Epithelial cell of esophagus (primary cell): ENCODE measurements around the gene SMIM38.

Source experiments
- DNase-seq: peaks from one replicate; pipeline ENCODE4 v3.0.0; 2010; ENCODE audit warnings: low read depth
- H3K4me3 ChIP-seq: 2 replicates; pipeline ENCODE4 v1.5.1; 2011; ENCODE audit warnings: mild to moderate bottlenecking, low read length, control low read depth
- TF ChIP-seq, protein P1 (sequence below): IDR thresholded peaks from 2 replicates; pipeline ENCODE4 v1.5.1; 2011; ENCODE audit warnings: low read depth, mild to moderate bottlenecking, low read length, control low read depth, inconsistent platforms; ENCODE audit not compliant: insufficient read depth; ENCODE audit errors: missing control alignments

SMIM38 gene

DNA sequence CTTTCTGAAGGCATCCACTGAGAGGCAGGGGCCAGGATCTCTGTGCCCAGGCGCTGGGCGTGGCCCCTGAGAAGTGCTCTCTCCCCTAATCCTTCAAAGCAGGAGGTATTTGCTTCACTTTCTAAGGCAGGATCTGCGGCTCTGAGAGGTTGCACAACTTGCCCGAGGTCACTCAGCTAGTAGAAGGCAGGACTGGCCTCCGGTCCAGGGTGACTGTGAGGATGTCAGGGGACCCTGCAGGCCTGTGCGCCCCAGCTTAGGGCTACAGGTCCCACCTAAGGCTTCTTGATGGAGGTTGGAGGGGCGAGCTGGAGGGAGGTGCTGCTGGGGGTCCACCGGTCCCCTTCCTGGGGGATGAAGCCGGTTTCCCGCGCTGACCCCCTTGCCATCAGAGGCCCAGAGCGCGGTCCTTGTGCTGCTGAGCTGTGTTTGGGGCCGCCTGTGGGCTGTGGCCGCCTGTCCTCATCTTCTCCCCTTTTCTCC lies 979 bp downstream of the SMIM38 start:
- peak; percentile 31 for DNase-seq
- H3K4me3 ChIP-seq: no peak overlapping the region
- TF ChIP-seq, protein P1, sequence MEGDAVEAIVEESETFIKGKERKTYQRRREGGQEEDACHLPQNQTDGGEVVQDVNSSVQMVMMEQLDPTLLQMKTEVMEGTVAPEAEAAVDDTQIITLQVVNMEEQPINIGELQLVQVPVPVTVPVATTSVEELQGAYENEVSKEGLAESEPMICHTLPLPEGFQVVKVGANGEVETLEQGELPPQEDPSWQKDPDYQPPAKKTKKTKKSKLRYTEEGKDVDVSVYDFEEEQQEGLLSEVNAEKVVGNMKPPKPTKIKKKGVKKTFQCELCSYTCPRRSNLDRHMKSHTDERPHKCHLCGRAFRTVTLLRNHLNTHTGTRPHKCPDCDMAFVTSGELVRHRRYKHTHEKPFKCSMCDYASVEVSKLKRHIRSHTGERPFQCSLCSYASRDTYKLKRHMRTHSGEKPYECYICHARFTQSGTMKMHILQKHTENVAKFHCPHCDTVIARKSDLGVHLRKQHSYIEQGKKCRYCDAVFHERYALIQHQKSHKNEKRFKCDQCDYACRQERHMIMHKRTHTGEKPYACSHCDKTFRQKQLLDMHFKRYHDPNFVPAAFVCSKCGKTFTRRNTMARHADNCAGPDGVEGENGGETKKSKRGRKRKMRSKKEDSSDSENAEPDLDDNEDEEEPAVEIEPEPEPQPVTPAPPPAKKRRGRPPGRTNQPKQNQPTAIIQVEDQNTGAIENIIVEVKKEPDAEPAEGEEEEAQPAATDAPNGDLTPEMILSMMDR: no peak

DNA sequence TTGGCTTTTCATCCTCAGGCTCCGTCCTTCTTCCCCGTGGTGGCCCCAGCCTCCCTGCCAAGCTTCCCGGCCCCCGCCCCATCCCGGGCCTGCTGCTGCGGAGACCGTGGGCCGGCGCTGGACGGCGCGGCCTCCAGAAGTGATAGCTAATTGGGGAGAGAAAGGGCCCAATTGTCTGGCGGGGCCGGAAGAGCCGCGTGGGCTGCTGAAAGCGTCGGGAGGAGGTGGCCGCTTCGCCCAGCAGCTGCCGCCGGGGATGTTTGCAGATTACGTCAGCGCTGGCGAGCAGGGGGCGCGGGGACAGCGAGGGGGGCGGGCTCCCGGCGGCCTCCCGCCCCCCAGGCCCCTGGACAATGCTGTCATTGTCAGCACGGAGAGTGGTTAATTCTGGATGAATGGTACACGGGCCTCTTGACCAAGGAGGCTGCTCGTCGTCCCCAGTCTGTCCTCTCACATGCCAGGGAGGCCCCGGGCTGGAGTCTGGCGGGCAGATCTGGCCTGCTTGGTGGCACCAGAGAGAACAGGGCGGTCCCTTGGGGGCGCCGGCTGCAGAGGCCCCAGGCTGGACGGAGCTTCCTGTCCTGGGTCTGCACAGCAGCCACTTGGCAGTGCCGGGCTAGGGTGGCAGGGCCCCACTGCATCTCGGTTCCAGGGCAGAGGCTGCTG lies 1.6 kb downstream of the SMIM38 start:
- H3K4me3 ChIP-seq: no peak overlapping the region
- TF ChIP-seq, protein P1: no peak
- no peak for DNase-seq

DNA sequence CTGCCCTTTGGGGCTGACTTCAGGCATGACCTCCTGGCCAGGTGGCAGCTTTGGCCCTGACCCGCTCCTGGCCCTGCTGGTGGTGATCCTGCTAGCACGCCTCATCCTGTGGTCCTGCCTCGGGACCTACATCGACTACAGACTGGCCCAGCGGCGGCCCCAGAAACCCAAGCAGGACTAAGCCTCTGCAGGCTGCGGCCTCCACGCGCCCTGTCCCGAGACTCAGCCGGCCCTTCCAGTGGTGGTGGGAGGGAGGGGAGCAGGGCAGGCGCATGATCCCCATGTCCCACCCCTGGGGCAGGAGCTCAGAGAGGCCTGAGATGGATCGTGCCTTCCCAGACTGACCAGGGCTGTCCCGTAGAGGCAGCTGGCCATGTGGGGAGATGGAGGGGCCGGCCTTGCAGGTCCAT lies 2.1 kb downstream of the SMIM38 start:
- no peak overlapping the region for H3K4me3 ChIP-seq
- TF ChIP-seq, protein P1: no peak
- no peak for DNase-seq

DNA sequence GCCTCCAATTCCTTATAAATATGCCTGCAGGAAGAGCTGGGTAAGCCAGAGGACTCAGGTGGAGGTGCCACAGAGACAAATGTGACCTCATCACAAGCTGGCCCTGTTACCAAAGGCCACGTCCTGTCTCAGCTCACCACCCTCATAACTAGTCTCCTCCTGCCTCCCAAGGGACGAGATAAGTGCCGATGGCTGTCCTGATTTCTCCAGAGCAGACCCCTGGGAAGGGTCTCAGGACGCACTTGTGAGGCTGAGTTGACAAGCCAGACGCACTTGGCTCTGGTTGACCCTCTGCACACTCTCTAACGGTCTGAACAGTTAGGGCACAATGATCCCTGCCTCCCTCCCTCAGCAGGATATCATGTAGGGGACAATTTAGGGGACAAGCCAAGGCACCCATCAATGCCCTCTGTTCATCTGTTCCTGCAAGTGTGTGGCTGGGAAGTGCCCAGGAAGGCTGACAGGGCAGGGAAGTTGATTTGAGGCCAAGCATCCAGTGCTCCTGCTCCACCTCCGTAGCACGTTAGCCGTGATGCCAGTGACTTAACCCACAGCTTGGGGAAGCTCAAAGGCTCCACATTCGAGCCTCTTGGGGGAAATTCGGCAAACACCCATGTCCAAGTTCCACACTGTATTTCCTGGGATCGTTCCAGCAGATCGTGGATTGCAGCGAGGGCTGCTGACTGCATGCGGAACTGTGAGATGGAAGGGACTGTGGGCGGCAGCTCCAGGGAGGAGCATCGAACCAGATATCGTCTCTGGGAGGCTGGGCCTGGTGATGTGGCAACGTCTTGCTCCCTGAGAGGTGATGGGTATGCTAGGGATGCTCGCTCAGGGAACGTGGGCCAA lies 2.8 kb downstream of the SMIM38 start:
- no peak for DNase-seq
- TF ChIP-seq, protein P1: no peak
- H3K4me3 ChIP-seq: no peak overlapping the region

DNA sequence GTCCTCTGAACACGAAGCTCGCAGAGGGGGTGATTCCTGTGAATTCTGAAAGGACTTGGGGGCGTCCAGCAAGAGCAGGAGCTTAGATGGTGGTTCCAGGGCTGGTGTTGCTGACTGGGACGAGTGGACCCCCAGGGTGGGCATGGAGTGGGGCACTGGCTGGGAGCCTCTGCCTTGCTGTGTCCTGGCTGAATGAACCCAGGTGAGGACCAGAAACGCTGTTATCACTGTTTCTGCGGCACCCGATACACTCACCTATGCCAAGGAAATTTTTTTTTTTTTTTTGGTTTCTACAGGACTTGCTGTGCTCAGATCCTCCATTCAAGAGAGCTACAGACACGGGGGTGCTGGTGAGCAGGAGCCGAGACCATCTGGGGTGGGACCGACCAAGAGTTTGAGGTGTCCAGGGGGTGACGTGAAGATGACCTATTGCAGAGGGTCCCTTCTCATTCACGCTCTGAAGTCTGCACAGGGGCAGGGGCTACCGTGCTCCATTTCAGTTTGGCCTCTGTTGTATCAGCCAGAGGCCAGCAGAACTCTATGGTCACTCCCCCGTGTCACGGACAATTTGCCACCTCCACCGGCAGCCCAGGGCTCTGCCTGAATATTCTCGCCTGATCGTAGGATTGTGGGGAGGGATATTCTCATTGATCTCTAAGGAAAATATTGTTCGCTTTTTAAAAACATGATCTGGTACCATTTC lies 3.6 kb downstream of the SMIM38 start:
- H3K4me3 ChIP-seq: no peak overlapping the region
- DNase-seq: no peak
- TF ChIP-seq, protein P1: no peak

DNA sequence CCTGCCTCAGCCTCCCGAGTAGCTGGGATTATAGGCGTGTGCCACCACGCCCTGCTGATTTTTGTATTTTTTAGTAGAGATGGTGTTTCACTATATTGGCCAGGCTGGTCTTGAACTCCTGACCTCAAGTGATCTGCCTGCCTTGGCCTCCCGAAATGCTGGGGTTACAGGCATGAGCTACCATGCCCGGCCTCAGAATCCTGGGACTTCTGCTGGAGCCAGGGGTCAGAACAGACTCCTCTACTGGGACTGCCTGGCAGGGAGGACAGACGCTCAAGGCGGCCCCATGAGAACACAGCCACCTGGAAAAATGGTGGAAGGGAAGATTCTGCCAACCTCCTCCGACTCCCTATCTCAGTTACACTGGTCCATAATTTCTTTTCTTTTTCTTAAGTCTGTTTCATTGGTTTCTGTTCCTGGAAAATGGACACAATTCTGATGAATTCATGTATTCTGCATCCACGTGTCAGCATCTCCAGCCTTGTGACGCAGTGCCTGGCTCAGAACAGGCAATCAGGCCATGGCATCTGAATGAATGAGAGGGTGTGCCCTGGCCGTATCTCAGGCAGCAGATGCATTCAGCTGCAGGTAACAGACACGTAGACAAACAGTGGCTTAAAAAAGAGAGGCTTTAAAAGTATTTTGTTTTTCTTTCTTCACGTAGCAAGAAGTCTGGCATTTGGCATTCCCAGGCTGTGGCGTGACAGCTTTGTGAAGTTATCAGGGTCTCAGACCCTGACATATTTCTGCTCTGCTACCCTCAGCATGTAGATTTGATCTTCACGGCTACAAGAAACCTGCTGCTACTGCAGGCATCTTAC lies 4.8 kb downstream of the SMIM38 start:
- H3K4me3 ChIP-seq: no peak overlapping the region
- TF ChIP-seq, protein P1: no peak
- DNase-seq: no peak
